Astrocyte (in vitro differentiated cells and primary cell): ENCODE measurements around the gene HOXA7.
A peak's percentile ranks its signal among the peaks of the same experiment; 100 is the strongest.

ENCODE experiments used
- CTCF ChIP-seq: IDR thresholded peaks from 2 replicates; pipeline ENCODE4 v1.5.1; 2011; ENCODE audit warnings: low read depth, mild to moderate bottlenecking, inconsistent platforms, low read length, moderate library complexity; ENCODE audit not compliant: insufficient read depth
- EZH2 ChIP-seq: IDR thresholded peaks from 2 replicates; pipeline ENCODE4 v1.6.1; 2012; ENCODE audit warnings: mild to moderate bottlenecking, low read length, inconsistent platforms; ENCODE audit not compliant: insufficient read depth

DNA sequence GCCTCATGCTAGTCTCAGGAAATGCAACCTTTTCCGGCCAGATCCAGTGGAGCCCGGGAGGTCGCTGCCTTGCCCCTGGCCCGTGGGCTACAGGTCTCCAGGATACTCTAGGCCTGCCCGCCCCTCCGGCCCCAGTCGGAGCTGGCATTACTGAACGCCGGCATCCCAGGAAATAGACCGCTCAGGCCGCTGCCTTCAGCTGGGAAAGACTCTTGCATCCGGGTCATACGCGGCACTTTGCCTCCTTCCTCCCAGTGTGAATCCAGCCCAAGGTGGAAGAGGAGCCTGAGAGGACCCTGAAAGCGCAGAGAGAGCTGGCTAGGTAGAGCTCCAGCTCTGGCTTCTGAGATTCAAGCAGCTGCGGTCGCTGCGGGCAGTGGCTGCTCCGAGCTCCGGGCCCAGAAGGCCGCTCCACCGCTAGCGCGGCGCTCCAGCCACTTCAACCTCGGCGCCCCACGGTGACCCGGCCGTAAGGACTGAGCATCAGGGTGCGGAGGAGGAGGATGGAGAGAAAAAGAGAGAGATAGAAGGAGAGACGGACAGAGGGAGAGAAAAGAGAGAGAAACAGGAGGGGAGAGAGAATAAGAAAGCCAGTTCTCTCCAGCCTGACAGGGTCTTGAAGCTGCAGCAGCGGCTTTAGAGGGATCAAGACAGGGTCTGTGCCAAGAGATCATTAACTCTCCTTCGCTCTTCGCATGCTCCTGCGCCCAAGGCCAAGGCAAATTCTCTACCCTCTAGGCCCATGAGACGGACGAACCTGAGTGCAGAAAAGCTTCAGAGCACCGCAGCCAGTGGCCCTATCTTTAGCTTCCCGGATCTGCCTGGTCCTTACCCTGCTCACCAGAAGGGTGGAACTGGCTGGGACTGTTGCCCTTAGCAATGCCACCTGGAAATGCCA is 19.4 kb upstream of the HOXA7 start:
- TF ChIP-seq CTCF (no peak), EZH2 (peak; percentile 71)
